GM21423 (cell line): Measurements from ENCODE around the gene PRPSAP2.
A peak's percentile ranks its signal among the peaks of the same experiment; 100 is the strongest.
"Not testable (repeated sequence)": the region's sequence is repeated elsewhere in the genome, so short reads cannot be mapped to it uniquely, and the experiment has no call there.

Experiments
- ATAC-seq: cut with Tn5 transposase; IDR thresholded peaks from one replicate; pipeline ENCODE4 v1.9.1; 2021; ENCODE audit warnings: mild to moderate bottlenecking, moderate library complexity; ENCODE audit not compliant: unreplicated experiment

PRPSAP2 gene, protein sequence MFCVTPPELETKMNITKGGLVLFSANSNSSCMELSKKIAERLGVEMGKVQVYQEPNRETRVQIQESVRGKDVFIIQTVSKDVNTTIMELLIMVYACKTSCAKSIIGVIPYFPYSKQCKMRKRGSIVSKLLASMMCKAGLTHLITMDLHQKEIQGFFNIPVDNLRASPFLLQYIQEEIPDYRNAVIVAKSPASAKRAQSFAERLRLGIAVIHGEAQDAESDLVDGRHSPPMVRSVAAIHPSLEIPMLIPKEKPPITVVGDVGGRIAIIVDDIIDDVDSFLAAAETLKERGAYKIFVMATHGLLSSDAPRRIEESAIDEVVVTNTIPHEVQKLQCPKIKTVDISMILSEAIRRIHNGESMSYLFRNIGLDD

GRCh38 chr17:18857864-18858566 is at the start of gene PRPSAP2:
TSS of gene PRPSAP2 (plus strand) at chr17:18858131. CDS start at chr17:18865834, 7,703 bp downstream.
- peak; percentile 47 for ATAC-seq

DNA sequence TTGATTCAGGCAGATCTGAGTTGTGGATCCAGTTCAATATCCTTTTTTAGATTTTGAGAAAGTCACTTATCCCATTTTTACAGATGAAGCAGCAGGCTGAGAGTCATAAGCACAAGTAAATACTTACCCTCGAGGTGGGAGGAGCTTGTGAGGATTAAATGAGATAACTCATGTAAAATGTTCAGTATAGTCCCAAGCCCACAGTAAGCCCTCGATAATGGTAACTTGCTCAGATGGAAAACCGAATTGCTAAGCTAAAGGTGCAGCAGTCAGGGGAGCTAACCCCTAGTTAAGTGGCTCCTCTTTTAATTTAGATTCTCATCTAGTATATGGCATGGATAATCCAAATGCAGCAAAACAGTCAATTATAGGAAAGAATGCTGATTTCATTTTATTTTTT is 42.0 kb upstream of the PRPSAP2 start:
- ATAC-seq: not testable (repeated sequence)

DNA sequence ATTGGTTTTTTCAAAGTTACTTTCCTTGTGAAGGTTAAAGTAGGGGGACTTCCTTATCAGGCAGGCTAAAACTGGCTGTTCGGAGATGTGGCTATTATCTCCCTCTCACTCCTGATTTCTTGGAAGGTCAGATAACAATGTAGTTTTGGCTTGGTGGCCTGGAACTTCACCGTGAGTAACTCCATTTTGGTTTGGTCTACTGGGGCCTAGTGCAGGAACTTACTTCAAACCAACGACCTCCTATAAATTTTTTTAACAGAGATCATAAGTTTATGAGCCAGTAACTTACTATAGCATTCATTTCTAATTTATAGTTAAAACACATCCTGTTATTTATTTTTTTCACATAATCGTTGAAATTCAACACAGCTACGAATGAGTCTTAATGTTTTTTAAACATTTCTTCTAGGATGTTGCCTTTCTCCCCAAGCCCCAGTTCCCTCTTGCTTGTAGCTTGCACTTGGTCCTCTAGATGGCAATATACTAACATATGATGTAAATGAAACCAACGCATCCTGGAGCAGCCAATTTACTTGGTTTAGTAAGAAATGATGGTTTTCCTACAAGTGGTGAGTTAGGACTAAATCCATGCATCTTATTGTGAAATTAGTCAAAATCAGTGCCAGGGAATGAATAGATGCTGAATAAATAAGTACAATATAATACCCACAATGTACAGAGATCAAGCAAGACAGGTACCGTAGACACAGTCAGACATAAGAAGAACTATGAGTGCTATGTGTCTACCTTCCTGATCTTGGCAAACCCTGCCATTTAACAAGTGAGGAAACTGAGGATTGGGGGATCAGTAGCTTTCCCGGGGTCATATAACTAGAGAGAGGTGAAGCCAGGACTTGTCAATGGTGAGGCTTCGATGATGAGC is 41.2 kb upstream of the PRPSAP2 start:
- not testable (repeated sequence) for ATAC-seq

GRCh38 chr17:18821430-18821829 is 36.5 kb upstream of the PRPSAP2 start:
- not testable (repeated sequence) for ATAC-seq

GRCh38 chr17:18827613-18828012 is 30.3 kb upstream of the PRPSAP2 start:
- not testable (repeated sequence) for ATAC-seq

DNA sequence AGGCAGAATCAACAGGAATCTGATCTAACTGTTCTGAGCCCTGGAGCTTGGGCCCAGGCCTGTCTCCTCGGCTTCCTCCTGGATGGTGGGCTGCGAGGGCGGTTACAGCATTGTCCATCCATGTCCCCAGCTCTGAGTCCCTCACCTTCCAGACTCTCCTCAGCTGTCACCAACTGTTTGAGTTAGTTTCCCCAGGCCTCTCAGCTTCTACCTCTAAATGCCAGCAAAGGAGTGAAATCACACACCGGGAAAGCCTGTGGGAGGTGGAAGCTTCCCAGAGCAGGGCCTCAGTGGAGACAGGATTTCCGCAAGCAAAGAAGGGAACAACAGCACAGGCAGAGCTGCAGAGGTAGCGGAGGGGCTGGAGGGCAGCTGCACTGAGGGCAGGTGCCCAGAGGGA is 9.4 kb upstream of the PRPSAP2 start:
- no peak for ATAC-seq

- ATAC-seq: no peak
These were observed 7.3 kb upstream of the PRPSAP2 start for GRCh38 chr17:18850679-18851078.

DNA sequence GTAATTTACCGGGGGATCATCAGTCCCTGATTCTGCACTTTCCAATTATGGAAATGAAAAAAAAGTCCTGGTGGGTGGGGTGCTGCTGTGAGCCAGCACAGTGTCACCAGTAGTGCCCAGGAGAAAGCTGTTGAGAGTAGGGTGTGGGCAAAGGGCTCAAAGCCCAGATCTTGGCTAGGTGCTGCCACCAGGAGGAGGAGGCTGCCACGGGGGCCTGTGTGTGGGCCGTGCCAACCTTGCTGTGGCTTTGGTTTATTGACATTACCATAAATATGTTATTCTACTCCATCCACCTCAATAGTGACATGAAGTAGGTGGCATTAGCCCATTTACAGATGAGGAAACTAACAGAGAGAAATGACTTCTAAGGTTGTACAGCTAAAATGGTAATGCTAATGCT is 6.7 kb upstream of the PRPSAP2 start:
- no peak for ATAC-seq

- ATAC-seq: no peak
These were observed 3.0 kb upstream of the PRPSAP2 start for GRCh38 chr17:18854956-18855355.

DNA sequence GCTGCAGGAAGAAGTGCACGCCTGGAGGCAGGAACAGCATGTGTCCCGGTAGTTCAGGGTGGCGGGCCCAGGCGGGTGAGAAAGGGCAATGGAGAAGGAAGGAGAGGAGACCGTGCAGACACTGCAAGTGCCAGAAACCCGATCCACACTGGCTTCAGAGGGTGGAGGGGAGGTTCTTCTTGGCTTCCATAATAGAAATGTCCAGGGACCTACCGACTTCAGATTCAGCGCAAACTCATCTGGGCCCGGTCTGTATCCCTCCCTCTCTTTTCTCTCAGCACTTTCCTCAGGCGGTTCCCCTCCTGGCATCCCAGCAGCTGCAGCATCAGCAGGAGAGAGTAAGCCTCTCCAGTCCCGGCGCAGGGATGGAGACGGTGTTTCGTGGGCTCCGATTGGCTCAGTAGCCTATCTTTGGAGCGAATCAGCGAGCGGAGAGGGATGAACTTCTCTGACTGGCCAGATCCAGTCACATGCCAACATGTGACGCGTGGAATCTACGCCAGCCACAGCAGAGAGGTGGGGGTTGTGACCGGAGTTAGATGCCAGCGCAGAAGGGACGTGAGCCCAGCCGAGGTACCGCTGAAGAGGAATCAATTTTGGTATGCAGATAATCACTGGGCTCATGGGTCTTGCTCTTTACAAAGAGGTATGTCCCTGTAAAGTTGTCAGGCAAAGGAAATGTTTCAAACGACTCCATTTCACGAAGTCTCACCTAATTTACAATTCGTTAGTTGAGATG is 1.9 kb upstream of the PRPSAP2 start:
- peak; percentile 74 for ATAC-seq

DNA sequence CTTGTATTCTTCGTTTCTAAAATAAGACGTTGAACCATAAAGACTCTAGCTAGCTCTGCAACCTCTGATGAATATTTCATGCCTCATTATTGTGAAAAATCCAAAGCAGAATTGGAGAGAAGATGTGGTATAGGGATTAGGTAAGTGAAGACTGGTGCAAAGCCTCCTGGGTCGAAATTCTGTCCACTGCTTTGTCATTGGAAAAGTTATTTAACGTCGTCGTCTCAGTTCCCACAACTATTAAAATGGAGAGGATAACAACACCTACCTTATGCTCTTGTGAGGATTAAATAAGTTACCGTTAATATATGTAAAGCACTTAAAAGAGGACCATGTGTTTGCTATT is 1.4 kb upstream of the PRPSAP2 start:
- ATAC-seq: no peak

DNA sequence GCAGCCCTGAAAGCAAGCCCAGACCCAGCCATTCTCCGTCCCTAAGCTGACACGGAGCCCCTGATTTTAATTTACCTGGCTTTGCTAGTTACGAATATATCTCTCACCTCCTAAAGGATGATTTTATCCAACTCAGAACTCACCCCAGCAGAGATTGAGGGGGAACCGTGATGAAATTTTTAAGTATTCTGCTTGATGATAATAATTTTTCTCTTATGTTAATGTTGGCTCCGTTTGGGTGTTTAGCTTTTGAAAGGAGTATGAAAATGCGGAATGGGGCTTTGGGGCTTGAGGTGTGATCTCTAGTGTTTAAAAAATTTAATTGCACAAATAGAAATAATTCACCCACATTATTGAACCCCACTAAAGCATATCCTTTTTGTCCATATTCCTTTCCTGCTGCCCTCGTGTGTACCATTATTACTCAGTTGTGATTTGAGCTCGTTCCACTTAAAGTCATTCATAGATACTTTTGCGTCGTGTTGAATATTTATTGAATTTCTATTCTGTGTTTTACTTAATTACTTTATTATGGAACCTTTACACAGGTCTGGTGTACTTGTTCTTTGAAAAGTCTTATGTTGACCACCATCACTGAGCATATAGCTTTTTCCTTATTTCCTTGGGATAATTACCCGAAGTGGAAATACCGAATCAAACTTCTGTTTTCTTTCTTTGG is 775 bp downstream of the PRPSAP2 start:
- ATAC-seq: no peak

GRCh38 chr17:18859256-18859655 is 1.3 kb downstream of the PRPSAP2 start:
- ATAC-seq: no peak

- peak; percentile 31 for ATAC-seq
These were observed 2.4 kb downstream of the PRPSAP2 start for GRCh38 chr17:18860161-18860972.

- no peak for ATAC-seq
These were observed 4.1 kb downstream of the PRPSAP2 start for GRCh38 chr17:18862011-18862410.

DNA sequence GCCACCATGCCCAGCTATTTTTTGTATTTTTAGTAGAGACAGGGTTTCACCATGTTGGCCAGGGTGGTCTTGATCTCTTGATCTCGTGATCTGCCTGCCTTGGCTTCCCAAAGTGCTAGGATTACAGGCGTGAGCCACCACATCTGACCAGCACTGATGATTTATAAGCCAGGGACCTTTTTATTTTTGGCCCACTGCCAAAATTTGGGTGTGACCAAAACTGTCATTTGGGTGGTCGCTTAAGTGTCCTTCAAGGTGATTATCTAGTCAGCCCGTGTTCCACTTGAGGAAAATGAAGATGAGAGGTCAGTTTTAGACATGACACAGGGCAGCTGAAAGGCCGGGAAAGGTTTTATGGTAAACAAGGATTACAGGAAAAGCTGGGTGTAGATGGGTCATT is 7.1 kb downstream of the PRPSAP2 start:
- not testable (repeated sequence) for ATAC-seq

- ATAC-seq: no peak
These were observed 9.2 kb downstream of the PRPSAP2 start for GRCh38 chr17:18866866-18867813.

GRCh38 chr17:18877104-18877645 is 19.2 kb downstream of the PRPSAP2 start:
- ATAC-seq: no peak
